ENCODE measurements around the gene CTDSP2.

The CTDSP2 gene

GRCh38 chr12:57803319-57803893, 43.1 kb downstream of the CTDSP2 start:
- no peaks in the 10 kb centered on the region for H3K27me3 ChIP-seq (replicated peaks)
- in situ Hi-C loops (cut with HindIII; ENCODE audit: low pct_ligation_motif_present, low sequenced_read_pairs): no loop called here
- TF ChIP-seq CTCF (IDR thresholded peaks at IDR 0.05; ENCODE audit: low read depth, low read length, missing control alignments): peak; percentile 91
- no peak overlapping the region for H3K4me3 ChIP-seq (ENCODE audit: low read depth, low read length)
- peak; percentile 36 for DNase-seq
- H3K27ac ChIP-seq: no peak overlapping the region
- peaks cover 23% of the 10 kb centered on the region for H3K36me3 ChIP-seq (replicated peaks)

- no peaks in the 10 kb centered on the region for H3K27me3 ChIP-seq (replicated peaks)
- in situ Hi-C loops (cut with HindIII; ENCODE audit: low pct_ligation_motif_present, low sequenced_read_pairs): no loop called here
- peaks cover 27% of the 10 kb centered on the region for H3K36me3 ChIP-seq (replicated peaks)
- no peak for DNase-seq
- H3K27ac ChIP-seq: no peak overlapping the region
- H3K4me3 ChIP-seq (ENCODE audit: low read depth, low read length): no peak overlapping the region
- TF ChIP-seq CTCF (IDR thresholded peaks at IDR 0.05; ENCODE audit: low read depth, low read length, missing control alignments): no peak
These were observed 43.9 kb downstream of the CTDSP2 start for GRCh38 chr12:57802607-57803006.

- in situ Hi-C loops (cut with HindIII; ENCODE audit: low pct_ligation_motif_present, low sequenced_read_pairs): no loop called here
- TF ChIP-seq CTCF (IDR thresholded peaks at IDR 0.05; ENCODE audit: low read depth, low read length, missing control alignments): no peak
- Histone ChIP-seq H3K36me3 (replicated peaks) (peaks cover 37% of the 10 kb centered on the region), H3K27me3 (replicated peaks) (no peaks in the 10 kb centered on the region), H3K4me3 (ENCODE audit: low read depth, low read length) (no peak overlapping the region), H3K27ac (no peak overlapping the region)
- no peak for DNase-seq
These were observed 45.6 kb downstream of the CTDSP2 start for GRCh38 chr12:57800965-57801364.

GRCh38 chr12:57797933-57798332, 48.6 kb downstream of the CTDSP2 start:
- no peak for DNase-seq
- no peak for TF ChIP-seq CTCF (IDR thresholded peaks at IDR 0.05; ENCODE audit: low read depth, low read length, missing control alignments)
- in situ Hi-C loops (cut with HindIII; ENCODE audit: low pct_ligation_motif_present, low sequenced_read_pairs): no loop called here
- no peaks in the 10 kb centered on the region for H3K27me3 ChIP-seq (replicated peaks)
- H3K4me3 ChIP-seq (ENCODE audit: low read depth, low read length): no peak overlapping the region
- no peak overlapping the region for H3K27ac ChIP-seq
- H3K36me3 ChIP-seq (replicated peaks): peaks cover 48% of the 10 kb centered on the region

- no peak overlapping the region for H3K4me3 ChIP-seq (ENCODE audit: low read depth, low read length)
- H3K27ac ChIP-seq: no peak overlapping the region
- no peak for TF ChIP-seq CTCF (IDR thresholded peaks at IDR 0.05; ENCODE audit: low read depth, low read length, missing control alignments)
- H3K27me3 ChIP-seq (replicated peaks): no peaks in the 10 kb centered on the region
- no peak for DNase-seq
- in situ Hi-C loops (cut with HindIII; ENCODE audit: low pct_ligation_motif_present, low sequenced_read_pairs): no loop called here
- H3K36me3 ChIP-seq (replicated peaks): peaks cover 48% of the 10 kb centered on the region
These were observed 49.5 kb downstream of the CTDSP2 start for GRCh38 chr12:57796996-57797395.

- in situ Hi-C loops (cut with HindIII; ENCODE audit: low pct_ligation_motif_present, low sequenced_read_pairs): no loop called here
- TF ChIP-seq CTCF (IDR thresholded peaks at IDR 0.05; ENCODE audit: low read depth, low read length, missing control alignments): no peak
- Histone ChIP-seq H3K4me3 (ENCODE audit: low read depth, low read length) (no peak overlapping the region), H3K27ac (peak overlapping the region; percentile 55), H3K36me3 (replicated peaks) (peaks cover 48% of the 10 kb centered on the region), H3K27me3 (replicated peaks) (no peaks in the 10 kb centered on the region)
- DNase-seq: no peak
These were observed 51.2 kb downstream of the CTDSP2 start for GRCh38 chr12:57795354-57795753.
